ENCODE measurements around the gene ISM1. TPM values are rescaled to one million over a fixed set of nuclear protein-coding genes. Genes with fewer than 3 reads are reported as not detected.

Gene ISM1
- polyA plus RNA-seq, 1 donor from 2014 or later, result not detected

GRCh38 chr20:13325796-13326340 lies 104.8 kb downstream of the ISM1 start:
- H4K20me1 ChIP-seq (ENCODE audit: insufficient read depth), result no peaks in the 10 kb centered on the region
- TF ChIP-seq EZH2 (IDR thresholded peaks at IDR 0.05; ENCODE audit: borderline replicate concordance, insufficient read depth, low read length, poor library complexity, severe bottlenecking) (no peak), CTCF (IDR thresholded peaks at IDR 0.05; ENCODE audit: poor library complexity, severe bottlenecking) (no peak), REST (IDR thresholded peaks at IDR 0.05; ENCODE audit: borderline replicate concordance) (no peak), SMC3 (conservative IDR thresholded peaks at IDR 0.05; ENCODE audit: poor library complexity) (no peak), TAF1 (IDR thresholded peaks at IDR 0.05; ENCODE audit: low read depth) (no peak), POLR2AphosphoS5 (IDR thresholded peaks at IDR 0.05) (no peak), RAD21 (conservative IDR thresholded peaks at IDR 0.05) (no peak), MXI1 (conservative IDR thresholded peaks at IDR 0.05; ENCODE audit: poor library complexity, severe bottlenecking) (no peak), EP300 (conservative IDR thresholded peaks at IDR 0.05; ENCODE audit: poor library complexity, severe bottlenecking) (no peak)
- no peaks in the 10 kb centered on the region for H3K27me3 ChIP-seq (ENCODE audit: insufficient read depth, low read depth, low read length)
- H3K4me3 ChIP-seq (ENCODE audit: low read length), result no peak overlapping the region
- no peaks in the 10 kb centered on the region for H3K9me2 ChIP-seq (ENCODE audit: insufficient read depth, low read length)
- no peak overlapping the region for H2AFZ ChIP-seq (ENCODE audit: low read depth, low read length)
- H3K4me2 ChIP-seq (ENCODE audit: low read length), result no peak overlapping the region
- no peaks in the 10 kb centered on the region for H3F3A ChIP-seq (ENCODE audit: insufficient read depth, low read length, poor library complexity, severe bottlenecking)
- no peak overlapping the region for H3K9ac ChIP-seq (ENCODE audit: low read length)
- no peaks in the 10 kb centered on the region for H3K36me3 ChIP-seq (ENCODE audit: insufficient read depth, low read length)
- H3K27ac ChIP-seq (ENCODE audit: low read length), result no peak overlapping the region
- no peaks in the 10 kb centered on the region for H3K9me3 ChIP-seq (ENCODE audit: low read length)
- H3K79me2 ChIP-seq (replicated peaks; ENCODE audit: insufficient read depth, low read length), result no peaks in the 10 kb centered on the region

- H4K20me1 ChIP-seq (ENCODE audit: insufficient read depth), result no peaks in the 10 kb centered on the region
- no peak overlapping the region for H3K4me2 ChIP-seq (ENCODE audit: low read length)
- no peak overlapping the region for H3K9ac ChIP-seq (ENCODE audit: low read length)
- TF ChIP-seq RAD21 (conservative IDR thresholded peaks at IDR 0.05), result no peak
- TF ChIP-seq EP300 (conservative IDR thresholded peaks at IDR 0.05; ENCODE audit: poor library complexity, severe bottlenecking), result no peak
- no peak for TF ChIP-seq TAF1 (IDR thresholded peaks at IDR 0.05; ENCODE audit: low read depth)
- TF ChIP-seq CTCF (IDR thresholded peaks at IDR 0.05; ENCODE audit: poor library complexity, severe bottlenecking), result no peak
- no peak for TF ChIP-seq POLR2AphosphoS5 (IDR thresholded peaks at IDR 0.05)
- no peak for TF ChIP-seq SMC3 (conservative IDR thresholded peaks at IDR 0.05; ENCODE audit: poor library complexity)
- no peak for TF ChIP-seq EZH2 (IDR thresholded peaks at IDR 0.05; ENCODE audit: borderline replicate concordance, insufficient read depth, low read length, poor library complexity, severe bottlenecking)
- TF ChIP-seq REST (IDR thresholded peaks at IDR 0.05; ENCODE audit: borderline replicate concordance), result no peak
- TF ChIP-seq MXI1 (conservative IDR thresholded peaks at IDR 0.05; ENCODE audit: poor library complexity, severe bottlenecking), result no peak
- no peaks in the 10 kb centered on the region for H3F3A ChIP-seq (ENCODE audit: insufficient read depth, low read length, poor library complexity, severe bottlenecking)
- H3K27me3 ChIP-seq (ENCODE audit: insufficient read depth, low read depth, low read length), result no peaks in the 10 kb centered on the region
- H3K9me3 ChIP-seq (ENCODE audit: low read length), result no peaks in the 10 kb centered on the region
- H3K4me3 ChIP-seq (ENCODE audit: low read length), result no peak overlapping the region
- no peak overlapping the region for H2AFZ ChIP-seq (ENCODE audit: low read depth, low read length)
- H3K36me3 ChIP-seq (ENCODE audit: insufficient read depth, low read length), result no peaks in the 10 kb centered on the region
- no peaks in the 10 kb centered on the region for H3K9me2 ChIP-seq (ENCODE audit: insufficient read depth, low read length)
- H3K27ac ChIP-seq (ENCODE audit: low read length), result no peak overlapping the region
- no peaks in the 10 kb centered on the region for H3K79me2 ChIP-seq (replicated peaks; ENCODE audit: insufficient read depth, low read length)
Observed at GRCh38 chr20:13331536-13331935, 110.5 kb downstream of the ISM1 start.

Data from neural cell (in vitro differentiated cells).